ENCODE data around the gene NIPBL. TPM values are rescaled to one million over a fixed set of nuclear protein-coding genes. Genes with fewer than 3 reads are reported as not detected.
"Not testable (repeated sequence)": the region's sequence is repeated elsewhere in the genome, so short reads cannot be mapped to it uniquely, and the experiment has no call there.

The NIPBL gene
- total RNA-seq, 1 experiment from 2014 or later = 124 TPM

- TF ChIP-seq CTCF (conservative IDR thresholded peaks at IDR 0.05) (no peak), EZH2 (IDR thresholded peaks at IDR 0.05; ENCODE audit: low read depth) (no peak)
- no peaks in the 10 kb centered on the region for H3K9me2 ChIP-seq (ENCODE audit: insufficient read depth)
- no peak for DNase-seq
- no peak overlapping the region for H2AFZ ChIP-seq
- intact Hi-C loops (cut with micrococcal nuclease; ENCODE audit: unreplicated experiment) = no loop called here
- H3K36me3 ChIP-seq (ENCODE audit: low read depth) = no peaks in the 10 kb centered on the region
- TSS peak; percentile 1 for BruUV-seq (replicated peaks)
- H3K27ac ChIP-seq = no peak overlapping the region
- ChIA-PET POLR2A (ENCODE audit: unreplicated experiment) (no interaction called here), CTCF (no interaction called here)
- H3K4me3 ChIP-seq = no peak overlapping the region
- H3K27me3 ChIP-seq (ENCODE audit: insufficient read depth, low read depth) = no peaks in the 10 kb centered on the region
- H3K4me2 ChIP-seq = no peak overlapping the region
- peaks cover 97% of the 10 kb centered on the region for H3K79me2 ChIP-seq (ENCODE audit: low read depth)
- peaks cover 66% of the 10 kb centered on the region for H4K20me1 ChIP-seq (ENCODE audit: insufficient read depth)
- H3F3A ChIP-seq (ENCODE audit: insufficient read depth, low read depth) = no peaks in the 10 kb centered on the region
- peaks cover 13% of the 10 kb centered on the region for H3K4me1 ChIP-seq (replicated peaks; ENCODE audit: insufficient read depth)
- H3K9me3 ChIP-seq (ENCODE audit: insufficient read depth, low read depth) = no peaks in the 10 kb centered on the region
Observed at GRCh38 chr5:36891266-36891665, 14.7 kb downstream of the NIPBL start.

- POLR2A ChIA-PET (ENCODE audit: unreplicated experiment); DNase-seq; H3K4me1 ChIP-seq (replicated peaks; ENCODE audit: insufficient read depth); CTCF ChIA-PET; BruUV-seq (replicated peaks); H3K36me3 ChIP-seq (ENCODE audit: low read depth); H3K4me2 ChIP-seq; H3F3A ChIP-seq (ENCODE audit: insufficient read depth, low read depth); H2AFZ ChIP-seq; intact Hi-C loops (cut with micrococcal nuclease; ENCODE audit: unreplicated experiment); H3K9me2 ChIP-seq (ENCODE audit: insufficient read depth); H3K27me3 ChIP-seq (ENCODE audit: insufficient read depth, low read depth); H3K27ac ChIP-seq; H3K9me3 ChIP-seq (ENCODE audit: insufficient read depth, low read depth); H3K4me3 ChIP-seq: not testable (repeated sequence)
- H3K79me2 ChIP-seq (ENCODE audit: low read depth) = peaks cover 97% of the 10 kb centered on the region
- H4K20me1 ChIP-seq (ENCODE audit: insufficient read depth) = peaks cover 66% of the 10 kb centered on the region
Observed at GRCh38 chr5:36892085-36892830, 15.7 kb downstream of the NIPBL start.

GRCh38 chr5:36894954-36895353 is 18.4 kb downstream of the NIPBL start:
- Histone ChIP-seq H4K20me1 (ENCODE audit: insufficient read depth) (peaks cover 65% of the 10 kb centered on the region), H3K4me3 (no peak overlapping the region), H3K9me2 (ENCODE audit: insufficient read depth) (no peaks in the 10 kb centered on the region), H3K4me2 (no peak overlapping the region), H3K36me3 (ENCODE audit: low read depth) (no peaks in the 10 kb centered on the region), H3F3A (ENCODE audit: insufficient read depth, low read depth) (no peaks in the 10 kb centered on the region), H3K4me1 (replicated peaks; ENCODE audit: insufficient read depth) (no peaks in the 10 kb centered on the region), H3K27me3 (ENCODE audit: insufficient read depth, low read depth) (no peaks in the 10 kb centered on the region), H3K79me2 (ENCODE audit: low read depth) (peaks cover 97% of the 10 kb centered on the region), H3K9me3 (ENCODE audit: insufficient read depth, low read depth) (no peaks in the 10 kb centered on the region), H3K27ac (no peak overlapping the region), H2AFZ (no peak overlapping the region)
- intact Hi-C loops (cut with micrococcal nuclease; ENCODE audit: unreplicated experiment) = no loop called here
- ChIA-PET CTCF (no interaction called here), POLR2A (ENCODE audit: unreplicated experiment) (interaction anchor here (0.7 kb wide), 1 partner anchor 1569 kb away, joined by 5 read pairs; no protein-coding TSS in a partner anchor)
- no TSS peak for BruUV-seq (replicated peaks)
- peak in 1 of 2 experiments; percentile 16 for DNase-seq
- TF ChIP-seq EZH2 (IDR thresholded peaks at IDR 0.05; ENCODE audit: low read depth) = no peak
- TF ChIP-seq CTCF (conservative IDR thresholded peaks at IDR 0.05) = no peak

GRCh38 chr5:36896476-36896875 is 19.9 kb downstream of the NIPBL start:
- BruUV-seq (replicated peaks) = no TSS peak
- intact Hi-C loops (cut with micrococcal nuclease; ENCODE audit: unreplicated experiment) = no loop called here
- Histone ChIP-seq H3K4me1 (replicated peaks; ENCODE audit: insufficient read depth) (no peaks in the 10 kb centered on the region), H3K9me2 (ENCODE audit: insufficient read depth) (no peaks in the 10 kb centered on the region), H4K20me1 (ENCODE audit: insufficient read depth) (peaks cover 67% of the 10 kb centered on the region), H3K27me3 (ENCODE audit: insufficient read depth, low read depth) (no peaks in the 10 kb centered on the region), H3K4me3 (no peak overlapping the region), H3K27ac (no peak overlapping the region), H2AFZ (no peak overlapping the region), H3K9me3 (ENCODE audit: insufficient read depth, low read depth) (no peaks in the 10 kb centered on the region), H3K4me2 (no peak overlapping the region), H3K79me2 (ENCODE audit: low read depth) (peaks cover 97% of the 10 kb centered on the region), H3F3A (ENCODE audit: insufficient read depth, low read depth) (no peaks in the 10 kb centered on the region), H3K36me3 (ENCODE audit: low read depth) (no peaks in the 10 kb centered on the region)
- no peak for DNase-seq
- CTCF ChIA-PET = no interaction called here
- TF ChIP-seq EZH2 (IDR thresholded peaks at IDR 0.05; ENCODE audit: low read depth) = no peak
- no peak for TF ChIP-seq CTCF (conservative IDR thresholded peaks at IDR 0.05)
- POLR2A ChIA-PET (ENCODE audit: unreplicated experiment) = no interaction called here
